DOHH2 (cell line): ENCODE data around the gene C8G.

Source experiments
- H3F3A ChIP-seq: fragments of 200-600 bp; sonication (generic), shearing (Covaris generic); 2 replicates; pipeline ENCODE4 v1.6.0; 2016; ENCODE audit warnings: antibody characterized with exemption, mild to moderate bottlenecking; ENCODE audit not compliant: control insufficient read depth, insufficient read depth
- H3K27ac ChIP-seq: fragments of 200-600 bp; sonication (generic); 2 replicates; pipeline ENCODE4 v1.5.1; 2014; ENCODE audit warnings: low read depth, mild to moderate bottlenecking, low read length, moderate library complexity
- H3K27me3 ChIP-seq: fragments of 200-600 bp; sonication (generic); 2 replicates; pipeline ENCODE4 v1.6.1; 2014; ENCODE audit warnings: mild to moderate bottlenecking, low read length, mixed read lengths; ENCODE audit not compliant: control insufficient read depth
- H3K36me3 ChIP-seq: fragments of 200-600 bp; sonication (generic); 2 replicates; pipeline ENCODE4 v1.6.1; 2014; ENCODE audit warnings: mild to moderate bottlenecking, low read length, moderate library complexity, mixed read lengths; ENCODE audit not compliant: control insufficient read depth
- H3K4me1 ChIP-seq: fragments of 200-600 bp; sonication (generic); 2 replicates; pipeline ENCODE4 v1.6.1; 2014; ENCODE audit warnings: mild to moderate bottlenecking, low read length, mixed read lengths; ENCODE audit not compliant: control insufficient read depth
- H3K4me2 ChIP-seq: fragments of 200-600 bp; sonication (generic); 2 replicates; pipeline ENCODE4 v1.6.0; 2014; ENCODE audit warnings: mild to moderate bottlenecking, low read length, moderate library complexity
- H3K4me3 ChIP-seq: fragments of 200-600 bp; sonication (generic); 2 replicates; pipeline ENCODE4 v1.5.1; 2014; ENCODE audit warnings: mild to moderate bottlenecking, low read length, mixed read lengths
- H3K79me2 ChIP-seq: fragments of 200-600 bp; sonication (generic); 2 replicates; pipeline ENCODE4 v1.6.1; 2014; ENCODE audit warnings: mild to moderate bottlenecking, low read length, mixed read lengths; ENCODE audit not compliant: control insufficient read depth
- H3K9me2 ChIP-seq: fragments of 200-600 bp; sonication (generic); replicated peaks from 2 replicates; pipeline ENCODE4 v1.6.1; 2014; ENCODE audit warnings: mild to moderate bottlenecking, low read length, mixed read lengths; ENCODE audit not compliant: control insufficient read depth
- H3K9me3 ChIP-seq: fragments of 200-600 bp; sonication (generic); 2 replicates; pipeline ENCODE4 v1.6.1; 2014; ENCODE audit warnings: antibody characterized with exemption, low read length, mixed read lengths; ENCODE audit not compliant: control insufficient read depth, insufficient read depth
- H4K20me1 ChIP-seq: fragments of 200-600 bp; sonication (generic); 2 replicates; pipeline ENCODE4 v1.6.0; 2014; ENCODE audit warnings: low read depth, mild to moderate bottlenecking, antibody characterized with exemption, low read length, moderate library complexity; ENCODE audit not compliant: control insufficient read depth, insufficient read depth
- CTCF ChIP-seq: fragments of 200-600 bp; sonication (generic); IDR thresholded peaks from one replicate; pipeline ENCODE4 v1.5.1; 2014; ENCODE audit warnings: antibody characterized with exemption, mild to moderate bottlenecking, low read depth, low read length; ENCODE audit not compliant: poor library complexity, severe bottlenecking
- EZH2phosphoT487 ChIP-seq: fragments of 200-600 bp; sonication (generic); IDR thresholded peaks from 2 replicates; pipeline ENCODE4 v1.6.1; 2017; ENCODE audit warnings: borderline replicate concordance, mild to moderate bottlenecking, antibody characterized with exemption, low read length, moderate library complexity, mixed read lengths

C8G gene

GRCh38 chr9:136973618-136974617, 28.9 kb downstream of the C8G start:
- H3K36me3 ChIP-seq: no peaks in the 10 kb centered on the region
- H3K27ac ChIP-seq: no peak overlapping the region
- no peaks in the 10 kb centered on the region for H4K20me1 ChIP-seq
- no peaks in the 10 kb centered on the region for H3K9me2 ChIP-seq
- TF ChIP-seq EZH2phosphoT487 (no peak), CTCF (no peak)
- H3K4me1 ChIP-seq: no peaks in the 10 kb centered on the region; the same call in 1 of the 2 replicates
- H3K79me2 ChIP-seq: no peaks in the 10 kb centered on the region
- no peaks in the 10 kb centered on the region for H3F3A ChIP-seq
- no peak overlapping the region for H3K4me2 ChIP-seq
- H3K4me3 ChIP-seq: no peak overlapping the region
- no peaks in the 10 kb centered on the region for H3K9me3 ChIP-seq
- H3K27me3 ChIP-seq: no peaks in the 10 kb centered on the region

- Histone ChIP-seq H3K4me1 (no peaks in the 10 kb centered on the region; the same call in 1 of the 2 replicates), H3K9me3 (no peaks in the 10 kb centered on the region), H3K27ac (no peak overlapping the region), H3K4me2 (no peak overlapping the region), H4K20me1 (no peaks in the 10 kb centered on the region), H3K9me2 (no peaks in the 10 kb centered on the region), H3K4me3 (no peak overlapping the region), H3K36me3 (no peaks in the 10 kb centered on the region), H3K27me3 (no peaks in the 10 kb centered on the region), H3K79me2 (no peaks in the 10 kb centered on the region), H3F3A (no peaks in the 10 kb centered on the region)
- TF ChIP-seq CTCF (no peak), EZH2phosphoT487 (no peak)
Measured at GRCh38 chr9:136974817-136975535, 29.9 kb downstream of the C8G start.

GRCh38 chr9:136975644-136976043, 30.6 kb downstream of the C8G start:
- no peaks in the 10 kb centered on the region for H3K9me3 ChIP-seq
- no peak overlapping the region for H3K27ac ChIP-seq
- no peak overlapping the region for H3K4me3 ChIP-seq
- no peaks in the 10 kb centered on the region for H3K79me2 ChIP-seq
- H3K27me3 ChIP-seq: no peaks in the 10 kb centered on the region
- H3K4me1 ChIP-seq: no peaks in the 10 kb centered on the region; the same call in 1 of the 2 replicates
- H3K4me2 ChIP-seq: no peak overlapping the region
- H3K9me2 ChIP-seq: no peaks in the 10 kb centered on the region
- no peaks in the 10 kb centered on the region for H3K36me3 ChIP-seq
- H3F3A ChIP-seq: no peaks in the 10 kb centered on the region
- H4K20me1 ChIP-seq: no peaks in the 10 kb centered on the region
- TF ChIP-seq CTCF (peak; percentile 58), EZH2phosphoT487 (no peak)
